NT2/D1 (cell line): ENCODE results near the gene BRIP1.

Source experiments
- SUZ12 ChIP-seq: IDR thresholded peaks from 2 replicates; pipeline ENCODE4 v1.6.1; 2011; ENCODE audit not compliant: insufficient read length, insufficient read depth; ENCODE audit errors: extremely low read depth
- YY1 ChIP-seq: IDR thresholded peaks from 2 replicates; pipeline ENCODE4 v1.6.1; 2011; ENCODE audit not compliant: insufficient read length, insufficient read depth
- ZNF274 ChIP-seq: IDR thresholded peaks from 2 replicates; pipeline ENCODE4 v1.6.1; 2011; ENCODE audit warnings: mild to moderate bottlenecking, low read depth, low read length

GRCh38 chr17:61701334-61701733 is 162.0 kb downstream of the BRIP1 start:
- TF ChIP-seq ZNF274 (no peak), SUZ12 (no peak), YY1 (no peak)
